Gastrocnemius medialis (tissue), 4 donors: ENCODE data around the gene EXOC2.

Experiments
- POLR2A ChIP-seq, 2 donors: fragments of 450-650 bp; IDR thresholded peaks; one replicate each; pipeline ENCODE4 v1.6.1; 2017; ENCODE audit warnings: antibody characterized with exemption in 2 of 2, mild to moderate bottlenecking in 2 of 2, moderate library complexity in 2 of 2
- TF ChIP-seq, protein P1 (sequence below), 5 experiments: fragments of 450-650 bp in 3 of 5; fragments of 200-600 bp in 2 of 5; sonication (generic) in 2 of 5; IDR thresholded peaks in 4 of 5; conservative IDR thresholded peaks in 1 of 5; 1 replicate in 4 of 5; 2 replicates in 1 of 5; pipeline ENCODE4 v1.5.1; 2016 to 2019; ENCODE audit warnings: antibody characterized with exemption in 5 of 5, mild to moderate bottlenecking in 3 of 5, moderate library complexity in 3 of 5

DNA sequence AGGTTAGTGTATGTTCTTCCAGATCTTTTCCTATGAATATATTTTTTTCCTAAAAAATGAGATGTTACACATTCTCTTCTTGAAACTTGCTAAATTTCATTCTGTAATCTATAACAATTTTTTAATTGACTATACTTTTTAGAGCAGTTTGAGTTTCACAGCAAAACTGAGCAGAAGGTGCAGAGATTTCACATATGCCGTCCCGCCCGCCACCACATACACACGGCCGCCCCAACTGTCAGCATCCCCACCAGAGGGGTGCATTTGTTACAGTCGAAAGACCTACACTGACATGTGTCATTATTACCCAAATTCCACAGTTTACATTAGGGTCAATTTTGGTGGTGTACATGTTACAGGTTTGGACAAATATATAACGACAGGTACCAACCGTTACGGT, 184.9 kb downstream of the EXOC2 start:
- TF ChIP-seq POLR2A (IDR thresholded peaks at IDR 0.05), result no peak
- TF ChIP-seq, protein P1, sequence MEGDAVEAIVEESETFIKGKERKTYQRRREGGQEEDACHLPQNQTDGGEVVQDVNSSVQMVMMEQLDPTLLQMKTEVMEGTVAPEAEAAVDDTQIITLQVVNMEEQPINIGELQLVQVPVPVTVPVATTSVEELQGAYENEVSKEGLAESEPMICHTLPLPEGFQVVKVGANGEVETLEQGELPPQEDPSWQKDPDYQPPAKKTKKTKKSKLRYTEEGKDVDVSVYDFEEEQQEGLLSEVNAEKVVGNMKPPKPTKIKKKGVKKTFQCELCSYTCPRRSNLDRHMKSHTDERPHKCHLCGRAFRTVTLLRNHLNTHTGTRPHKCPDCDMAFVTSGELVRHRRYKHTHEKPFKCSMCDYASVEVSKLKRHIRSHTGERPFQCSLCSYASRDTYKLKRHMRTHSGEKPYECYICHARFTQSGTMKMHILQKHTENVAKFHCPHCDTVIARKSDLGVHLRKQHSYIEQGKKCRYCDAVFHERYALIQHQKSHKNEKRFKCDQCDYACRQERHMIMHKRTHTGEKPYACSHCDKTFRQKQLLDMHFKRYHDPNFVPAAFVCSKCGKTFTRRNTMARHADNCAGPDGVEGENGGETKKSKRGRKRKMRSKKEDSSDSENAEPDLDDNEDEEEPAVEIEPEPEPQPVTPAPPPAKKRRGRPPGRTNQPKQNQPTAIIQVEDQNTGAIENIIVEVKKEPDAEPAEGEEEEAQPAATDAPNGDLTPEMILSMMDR (IDR thresholded peaks at IDR 0.05 in 4 of 5, conservative IDR thresholded peaks at IDR 0.05 in 1 of 5), result no peak
